Activated CD4-positive, alpha-beta T cell treated with anti-CD3 and anti-CD28 coated beads, Interleukin-2, amount 10 ng/mL, durations not matched to agents 7 days and 5 days (primary cell): ENCODE results near the gene WFDC10B. TPM values are rescaled to one million over a fixed set of nuclear protein-coding genes. Genes with fewer than 3 reads are reported as not detected.
"Not testable (repeated sequence)": the region's sequence is repeated elsewhere in the genome, so short reads cannot be mapped to it uniquely, and the experiment has no call there.

Source experiments
- CTCF ChIA-PET: fragments of 350-600 bp; sonication (Branson Sonifier 250); formaldehyde crosslinking; loops from one replicate; lab custom pipeline; 2021; ENCODE audit warnings: antibody characterized with exemption; lab: Charles Lee
- POLR2A ChIA-PET: fragments of 350-600 bp; sonication (Branson Sonifier 250); formaldehyde crosslinking; loops from one replicate; lab custom pipeline; 2021; ENCODE audit warnings: antibody characterized with exemption; lab: Charles Lee
- DNase-seq: peaks from one replicate; pipeline ENCODE4 v3.0.0-alpha.2; 2020
- H3K27ac Mint-ChIP-seq: one replicate; pipeline ENCODE4 v1.8.0; 2021; ENCODE audit warnings: mild to moderate bottlenecking, moderate library complexity, mixed read lengths
- H3K27me3 Mint-ChIP-seq: one replicate; pipeline ENCODE4 v1.8.0; 2021; ENCODE audit warnings: mixed read lengths
- H3K36me3 Mint-ChIP-seq: one replicate; pipeline ENCODE4 v1.8.0; 2021; ENCODE audit warnings: low read depth, mixed read lengths
- H3K4me1 Mint-ChIP-seq: one replicate; pipeline ENCODE4 v1.8.0; 2021; ENCODE audit warnings: mixed read lengths
- H3K4me3 Mint-ChIP-seq: one replicate; pipeline ENCODE4 v1.8.0; 2021; ENCODE audit warnings: mild to moderate bottlenecking, moderate library complexity, mixed read lengths
- H3K9me3 Mint-ChIP-seq: one replicate; pipeline ENCODE4 v1.8.0; 2021; ENCODE audit warnings: mixed read lengths
- total RNA-seq, 2 experiments: library from RNA; stranded (reverse); gene quantifications; one replicate each; pipeline ENCODE4 v1.2.3, GENCODE V29; 2021

Gene WFDC10B
- total RNA-seq, 2 experiments from 2014 or later, result not detected

GRCh38 chr20:45701104-45701503 is 3.7 kb downstream of the WFDC10B start:
- Mint-ChIP-seq H3K36me3 (no peaks in the 10 kb centered on the region), H3K9me3 (no peaks in the 10 kb centered on the region), H3K27me3 (peaks cover 8% of the 10 kb centered on the region), H3K27ac (no peak overlapping the region), H3K4me1 (no peaks in the 10 kb centered on the region), H3K4me3 (no peak overlapping the region)
- CTCF ChIA-PET, result no interaction called here
- POLR2A ChIA-PET, result no interaction called here
- no peak for DNase-seq

- no peak overlapping the region for H3K27ac Mint-ChIP-seq
- H3K4me3 Mint-ChIP-seq, result no peak overlapping the region
- peaks cover 2% of the 10 kb centered on the region for H3K9me3 Mint-ChIP-seq
- no peaks in the 10 kb centered on the region for H3K4me1 Mint-ChIP-seq
- ChIA-PET CTCF (no interaction called here), POLR2A (no interaction called here)
- H3K36me3 Mint-ChIP-seq, result no peaks in the 10 kb centered on the region
- peaks cover 12% of the 10 kb centered on the region for H3K27me3 Mint-ChIP-seq
- no peak for DNase-seq
Observed at GRCh38 chr20:45695496-45695895, 9.3 kb downstream of the WFDC10B start.

GRCh38 chr20:45693346-45693745 is 11.5 kb downstream of the WFDC10B start:
- DNase-seq, H3K36me3 Mint-ChIP-seq, CTCF ChIA-PET, POLR2A ChIA-PET, H3K4me3 Mint-ChIP-seq, H3K9me3 Mint-ChIP-seq, H3K4me1 Mint-ChIP-seq, H3K27ac Mint-ChIP-seq: not testable (repeated sequence)
- H3K27me3 Mint-ChIP-seq, result peaks cover 13% of the 10 kb centered on the region

GRCh38 chr20:45685896-45686295 is 18.9 kb downstream of the WFDC10B start:
- no peak overlapping the region for H3K4me3 Mint-ChIP-seq
- POLR2A ChIA-PET, result no interaction called here

GRCh38 chr20:45679650-45680049 is 25.2 kb downstream of the WFDC10B start:
- H3K27me3 Mint-ChIP-seq, result peaks cover 11% of the 10 kb centered on the region

More at GRCh38 chr20:45685896-45686295, 18.9 kb downstream of the WFDC10B start:
- no peak for DNase-seq
- peaks cover 2% of the 10 kb centered on the region for H3K9me3 Mint-ChIP-seq
- no peaks in the 10 kb centered on the region for H3K4me1 Mint-ChIP-seq
- no peaks in the 10 kb centered on the region for H3K36me3 Mint-ChIP-seq
- H3K27me3 Mint-ChIP-seq, result peaks cover 3% of the 10 kb centered on the region
- no peak overlapping the region for H3K27ac Mint-ChIP-seq
- CTCF ChIA-PET, result no interaction called here

GRCh38 chr20:45672765-45673164 is 32.1 kb downstream of the WFDC10B start:
- DNase-seq, result no peak
- Mint-ChIP-seq H3K9me3 (no peaks in the 10 kb centered on the region), H3K27me3 (peaks cover 50% of the 10 kb centered on the region), H3K36me3 (no peaks in the 10 kb centered on the region), H3K4me3 (no peak overlapping the region), H3K27ac (no peak overlapping the region), H3K4me1 (no peaks in the 10 kb centered on the region)
- ChIA-PET POLR2A (no interaction called here), CTCF (no interaction called here)

More at GRCh38 chr20:45679650-45680049, 25.2 kb downstream of the WFDC10B start:
- H3K9me3 Mint-ChIP-seq, result peaks cover 12% of the 10 kb centered on the region
- H3K36me3 Mint-ChIP-seq, result no peaks in the 10 kb centered on the region
- H3K4me1 Mint-ChIP-seq, result no peaks in the 10 kb centered on the region
- DNase-seq, result no peak
- H3K4me3 Mint-ChIP-seq, result no peak overlapping the region
- no peak overlapping the region for H3K27ac Mint-ChIP-seq
- ChIA-PET CTCF (no interaction called here), POLR2A (no interaction called here)

- Mint-ChIP-seq H3K27me3 (peaks cover 40% of the 10 kb centered on the region), H3K27ac (no peak within 1 kb of the TSS), H3K36me3 (no peaks in the 10 kb centered on the region), H3K9me3 (no peaks in the 10 kb centered on the region), H3K4me3 (no peak within 1 kb of the TSS), H3K4me1 (no peaks in the 10 kb centered on the region)
- no peak for DNase-seq
- ChIA-PET POLR2A (no interaction called here), CTCF (no interaction called here)
Observed at GRCh38 chr20:45670139-45670538, 34.7 kb downstream of the WFDC10B start, which contains the start of gene WFDC11. TSS of gene WFDC11 (minus strand) at chr20:45670239. CDS start at chr20:45650600, 19,639 bp downstream.

- CTCF ChIA-PET, H3K27ac Mint-ChIP-seq, H3K4me1 Mint-ChIP-seq, DNase-seq, H3K9me3 Mint-ChIP-seq, H3K36me3 Mint-ChIP-seq, H3K27me3 Mint-ChIP-seq, H3K4me3 Mint-ChIP-seq, POLR2A ChIA-PET: not testable (repeated sequence)
Observed at GRCh38 chr20:45657038-45657437, 47.8 kb downstream of the WFDC10B start.

GRCh38 chr20:45651726-45652125 is 53.1 kb downstream of the WFDC10B start:
- H3K36me3 Mint-ChIP-seq, H3K27ac Mint-ChIP-seq, H3K27me3 Mint-ChIP-seq, DNase-seq, H3K4me1 Mint-ChIP-seq, H3K4me3 Mint-ChIP-seq, POLR2A ChIA-PET, CTCF ChIA-PET, H3K9me3 Mint-ChIP-seq: not testable (repeated sequence)

GRCh38 chr20:45649312-45649863 is 55.4 kb downstream of the WFDC10B start:
- Mint-ChIP-seq H3K27me3 (peaks cover 3% of the 10 kb centered on the region), H3K36me3 (no peaks in the 10 kb centered on the region), H3K9me3 (no peaks in the 10 kb centered on the region), H3K4me1 (no peaks in the 10 kb centered on the region), H3K27ac (no peak overlapping the region), H3K4me3 (no peak overlapping the region)
- ChIA-PET POLR2A (no interaction called here), CTCF (no interaction called here)
- no peak for DNase-seq

- POLR2A ChIA-PET, result no interaction called here
- no peak for DNase-seq
- CTCF ChIA-PET, result interaction anchor here (0.9 to 1.0 kb wide), 2 partner anchors 11 kb away, joined by 3 read pairs; no protein-coding TSS in a partner anchor
- no peak overlapping the region for H3K27ac Mint-ChIP-seq
- no peaks in the 10 kb centered on the region for H3K4me1 Mint-ChIP-seq
- no peaks in the 10 kb centered on the region for H3K36me3 Mint-ChIP-seq
- no peak overlapping the region for H3K4me3 Mint-ChIP-seq
- H3K27me3 Mint-ChIP-seq, result peaks cover 2% of the 10 kb centered on the region
- H3K9me3 Mint-ChIP-seq, result no peaks in the 10 kb centered on the region
Observed at GRCh38 chr20:45647441-45648050, 57.3 kb downstream of the WFDC10B start.

- POLR2A ChIA-PET, result no interaction called here
- no peak for DNase-seq
- Mint-ChIP-seq H3K27me3 (peaks cover 2% of the 10 kb centered on the region), H3K27ac (no peak overlapping the region), H3K9me3 (no peaks in the 10 kb centered on the region), H3K36me3 (no peaks in the 10 kb centered on the region), H3K4me1 (no peaks in the 10 kb centered on the region), H3K4me3 (no peak overlapping the region)
- CTCF ChIA-PET, result interaction anchor here (1.0 kb wide), 1 partner anchor 10 kb away, joined by 3 read pairs; no protein-coding TSS in a partner anchor
Observed at GRCh38 chr20:45646875-45647274, 57.9 kb downstream of the WFDC10B start.

- H3K9me3 Mint-ChIP-seq, POLR2A ChIA-PET, CTCF ChIA-PET: not testable (repeated sequence)
Observed at GRCh38 chr20:45645869-45646268, 59.0 kb downstream of the WFDC10B start.

GRCh38 chr20:45641076-45641475 is 63.7 kb downstream of the WFDC10B start:
- H3K4me1 Mint-ChIP-seq, POLR2A ChIA-PET, DNase-seq, H3K36me3 Mint-ChIP-seq, H3K27ac Mint-ChIP-seq, H3K27me3 Mint-ChIP-seq, H3K9me3 Mint-ChIP-seq, H3K4me3 Mint-ChIP-seq, CTCF ChIA-PET: not testable (repeated sequence)

More at GRCh38 chr20:45645869-45646268, 59.0 kb downstream of the WFDC10B start:
- H3K4me1 Mint-ChIP-seq, H3K36me3 Mint-ChIP-seq, H3K27ac Mint-ChIP-seq, H3K27me3 Mint-ChIP-seq, DNase-seq, H3K4me3 Mint-ChIP-seq: not testable (repeated sequence)
